GM23338 (cell line): ENCODE measurements around the gene MTA2. TPM values are rescaled to one million over a fixed set of nuclear protein-coding genes. Genes with fewer than 3 reads are reported as not detected.

Experiments
- ATAC-seq: fragments of 200-7000 bp; cut with Tn5 transposase; 3 replicates; pipeline ENCODE4 v1.9.1; 2020
- DNase-seq: peaks from one replicate; pipeline ENCODE4 v3.0.0-alpha.2; 2015; ENCODE audit warnings: low spot score
- H2AFZ ChIP-seq: fragments of 200-600 bp; sonication (generic); 2 replicates; pipeline ENCODE4 v1.8.0; 2016; ENCODE audit warnings: antibody characterized with exemption, mild to moderate bottlenecking, moderate library complexity
- H3F3A ChIP-seq: fragments of 200-600 bp; sonication (generic); replicated peaks from 2 replicates; pipeline ENCODE4 v1.8.0; 2017; ENCODE audit warnings: antibody characterized with exemption, mixed run types, low read depth
- H3K27ac ChIP-seq: fragments of 200-600 bp; sonication (generic); 2 replicates; pipeline ENCODE4 v1.6.1; 2016; ENCODE audit warnings: low read depth
- H3K27me3 ChIP-seq: fragments of 200-600 bp; sonication (generic); 2 replicates; pipeline ENCODE4 v1.8.0; 2016; ENCODE audit warnings: mild to moderate bottlenecking, mixed run types, moderate library complexity; ENCODE audit not compliant: insufficient read depth
- H3K36me3 ChIP-seq: fragments of 200-600 bp; sonication (generic); 2 replicates; pipeline ENCODE4 v1.8.0; 2016; ENCODE audit warnings: mild to moderate bottlenecking; ENCODE audit not compliant: insufficient read depth
- H3K4me1 ChIP-seq: fragments of 200-600 bp; sonication (generic); 2 replicates; pipeline ENCODE4 v1.8.0; 2016; ENCODE audit warnings: mild to moderate bottlenecking, moderate library complexity; ENCODE audit not compliant: insufficient read depth
- H3K4me2 ChIP-seq: fragments of 200-600 bp; sonication (generic); 2 replicates; pipeline ENCODE4 v1.7.1; 2017; ENCODE audit warnings: mixed run types
- H3K4me3 ChIP-seq: fragments of 200-600 bp; sonication (generic); 2 replicates; pipeline ENCODE4 v1.6.1; 2016; ENCODE audit warnings: mixed run types
- H3K79me2 ChIP-seq: fragments of 200-600 bp; sonication (generic); replicated peaks from 2 replicates; pipeline ENCODE4 v1.8.0; 2017; ENCODE audit warnings: mild to moderate bottlenecking; ENCODE audit not compliant: insufficient read depth
- H3K9me2 ChIP-seq: fragments of 200-600 bp; sonication (generic); 2 replicates; pipeline ENCODE4 v1.8.0; 2017; ENCODE audit not compliant: insufficient read depth
- H4K20me1 ChIP-seq: fragments of 200-600 bp; sonication (generic); replicated peaks from 2 replicates; pipeline ENCODE4 v1.8.0; 2017; ENCODE audit warnings: mild to moderate bottlenecking; ENCODE audit not compliant: insufficient read depth
- H3K27ac Mint-ChIP-seq: 2 replicates; pipeline ENCODE4 v1.8.0; 2020; ENCODE audit warnings: inconsistent platforms, mild to moderate bottlenecking, moderate library complexity, mixed read lengths
- H3K27me3 Mint-ChIP-seq: 3 replicates; pipeline ENCODE4 v1.8.0; 2022; ENCODE audit warnings: low read depth, mild to moderate bottlenecking, moderate library complexity, mixed read lengths, inconsistent platforms; ENCODE audit not compliant: insufficient read depth, poor library complexity
- H3K36me3 Mint-ChIP-seq: 3 replicates; pipeline ENCODE4 v1.8.0; 2021; ENCODE audit warnings: low read depth, mild to moderate bottlenecking, inconsistent platforms, moderate library complexity, mixed read lengths
- H3K4me1 Mint-ChIP-seq: 3 replicates; pipeline ENCODE4 v1.8.0; 2020; ENCODE audit warnings: mild to moderate bottlenecking, inconsistent platforms, mixed read lengths
- H3K4me3 Mint-ChIP-seq: 3 replicates; pipeline ENCODE4 v1.8.0; 2021; ENCODE audit warnings: moderate library complexity, mild to moderate bottlenecking, inconsistent platforms, mixed read lengths
- H3K9me3 Mint-ChIP-seq: 3 replicates; pipeline ENCODE4 v1.8.0; 2020; ENCODE audit warnings: moderate library complexity, mild to moderate bottlenecking, inconsistent platforms, mixed read lengths
- CREB1 ChIP-seq: fragments of 250-450 bp; sonication (Bioruptor Pico); IDR thresholded peaks from 2 replicates; pipeline ENCODE4 v1.5.0; 2020; ENCODE audit warnings: low read depth, mild to moderate bottlenecking, moderate library complexity
- JUNB ChIP-seq: IDR thresholded peaks from one replicate; pipeline ENCODE4 v1.6.1; 2016; ENCODE audit warnings: antibody characterized with exemption; ENCODE audit not compliant: unreplicated experiment
- NANOG ChIP-seq: IDR thresholded peaks from 2 replicates; pipeline ENCODE4 v1.6.1; 2016; ENCODE audit warnings: antibody characterized with exemption, borderline replicate concordance
- POLR2AphosphoS5 ChIP-seq: IDR thresholded peaks from 2 replicates; pipeline ENCODE4 v1.6.1; 2016; ENCODE audit warnings: antibody characterized with exemption, low read depth
- polyA plus RNA-seq: library from polyadenylated mRNA; unstranded; fragments of >200 nt; fragmentation: Nextera tagmentation; extraction: Ambion mirVana; gene quantifications from 2 replicates; pipeline ENCODE4 v1.2.1, GENCODE V29; 2016
- total RNA-seq: library from RNA; depleted of rRNA; stranded (reverse); fragments of >200 nt; shearing (Covaris generic); gene quantifications from 2 replicates; pipeline ENCODE4 v1.2.3, GENCODE V29; 2014
- TF ChIP-seq, protein P1 (sequence below): fragments of 250-450 bp; sonication (Bioruptor Pico); IDR thresholded peaks from 2 replicates; pipeline ENCODE4 v1.5.0; 2020; ENCODE audit warnings: mild to moderate bottlenecking, moderate library complexity
- TF ChIP-seq, protein P2 (sequence below): IDR thresholded peaks from 2 replicates; pipeline ENCODE4 v1.6.1; 2016; ENCODE audit warnings: antibody characterized with exemption
- TF ChIP-seq, protein P3 (sequence below), 2 experiments: fragments of 200-600 bp in 1 of 2; sonication (generic) in 1 of 2; conservative IDR thresholded peaks; 2 replicates each; pipeline versions ENCODE4 v1.5.1 to v1.6.1; 2016 to 2017; ENCODE audit warnings: antibody characterized with exemption in 2 of 2, low read depth in 2 of 2, mild to moderate bottlenecking in 2 of 2, moderate library complexity in 1 of 2
- TF ChIP-seq, protein P4 (sequence below): IDR thresholded peaks from one replicate; pipeline ENCODE4 v1.6.1; 2018; ENCODE audit warnings: antibody characterized with exemption; ENCODE audit not compliant: unreplicated experiment

The MTA2 gene
- total and polyA plus RNA-seq, 2 experiments from 2014 or later, result 22.9 to 102 TPM

DNA sequence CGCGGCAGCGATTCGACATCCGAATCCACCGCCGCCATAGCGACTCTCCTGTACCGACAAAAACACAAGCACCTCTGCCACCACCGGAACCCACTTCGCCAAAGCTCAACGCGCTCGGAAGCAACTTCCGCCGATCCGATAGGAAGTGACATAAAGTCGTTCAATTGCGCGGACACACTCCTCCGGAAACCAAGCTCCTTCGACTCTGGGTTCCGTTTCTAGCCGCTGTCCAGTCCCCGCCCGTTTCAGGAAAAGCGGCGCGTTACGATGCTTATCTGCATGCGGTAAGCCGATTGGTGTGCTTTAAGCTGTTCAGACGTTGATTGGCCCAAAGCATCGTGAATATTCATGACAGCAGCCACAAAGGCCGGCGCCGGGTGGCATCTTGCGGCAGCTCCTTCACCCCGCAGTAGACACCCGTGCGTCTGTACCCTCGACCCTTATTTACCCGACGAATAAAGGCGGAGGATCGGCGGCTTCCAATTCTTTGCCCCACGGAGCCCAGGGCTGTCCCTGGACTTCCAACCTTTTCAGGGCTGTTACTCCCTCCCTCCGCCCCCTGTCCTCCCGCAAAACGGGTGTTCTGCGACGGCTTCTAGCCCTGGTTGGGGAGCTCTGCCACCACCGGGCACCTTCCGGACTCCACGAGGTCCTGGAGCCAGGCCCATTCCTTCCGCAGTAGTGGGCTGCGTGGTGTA lies 10.1 kb downstream of the MTA2 start, which contains the start of gene TUT1:
TSS of gene TUT1 (minus strand) at position 76 of the 698 bp plus-strand sequence. CDS start at position 38, 38 bp downstream.
- Histone ChIP-seq H4K20me1 (peaks cover 12% of the 10 kb centered on the region; the same call in 1 of the 2 replicates), H3K9me2 (no peaks in the 10 kb centered on the region), H3K4me1 (peaks cover 12% of the 10 kb centered on the region; the same call in 1 of the 2 replicates), H3F3A (peaks cover 57% of the 10 kb centered on the region), H2AFZ (peak within 1 kb of the TSS; percentile 9; the same call in 1 of the 2 replicates), H3K36me3 (peaks cover 32% of the 10 kb centered on the region), H3K27me3 (no peaks in the 10 kb centered on the region), H3K4me3 (peak within 1 kb of the TSS; percentile 78), H3K27ac (peak within 1 kb of the TSS; percentile 81), H3K79me2 (peaks cover 19% of the 10 kb centered on the region), H3K4me2 (peak within 1 kb of the TSS; percentile 99)
- peak within 1 kb of the TSS; percentile 98 for H3K4me3 Mint-ChIP-seq
- ATAC-seq (peak; percentile 90), DNase-seq (peak; percentile 100)
- peaks cover 58% of the 10 kb centered on the region for H3K36me3 Mint-ChIP-seq
- peaks cover 18% of the 10 kb centered on the region for H3K4me1 Mint-ChIP-seq
- peaks cover 4% of the 10 kb centered on the region; the same call in 2 of the 3 replicates for H3K9me3 Mint-ChIP-seq
- peak within 1 kb of the TSS; percentile 95 for H3K27ac Mint-ChIP-seq
- peaks cover 23% of the 10 kb centered on the region for H3K27me3 Mint-ChIP-seq
- TF ChIP-seq, protein P1, sequence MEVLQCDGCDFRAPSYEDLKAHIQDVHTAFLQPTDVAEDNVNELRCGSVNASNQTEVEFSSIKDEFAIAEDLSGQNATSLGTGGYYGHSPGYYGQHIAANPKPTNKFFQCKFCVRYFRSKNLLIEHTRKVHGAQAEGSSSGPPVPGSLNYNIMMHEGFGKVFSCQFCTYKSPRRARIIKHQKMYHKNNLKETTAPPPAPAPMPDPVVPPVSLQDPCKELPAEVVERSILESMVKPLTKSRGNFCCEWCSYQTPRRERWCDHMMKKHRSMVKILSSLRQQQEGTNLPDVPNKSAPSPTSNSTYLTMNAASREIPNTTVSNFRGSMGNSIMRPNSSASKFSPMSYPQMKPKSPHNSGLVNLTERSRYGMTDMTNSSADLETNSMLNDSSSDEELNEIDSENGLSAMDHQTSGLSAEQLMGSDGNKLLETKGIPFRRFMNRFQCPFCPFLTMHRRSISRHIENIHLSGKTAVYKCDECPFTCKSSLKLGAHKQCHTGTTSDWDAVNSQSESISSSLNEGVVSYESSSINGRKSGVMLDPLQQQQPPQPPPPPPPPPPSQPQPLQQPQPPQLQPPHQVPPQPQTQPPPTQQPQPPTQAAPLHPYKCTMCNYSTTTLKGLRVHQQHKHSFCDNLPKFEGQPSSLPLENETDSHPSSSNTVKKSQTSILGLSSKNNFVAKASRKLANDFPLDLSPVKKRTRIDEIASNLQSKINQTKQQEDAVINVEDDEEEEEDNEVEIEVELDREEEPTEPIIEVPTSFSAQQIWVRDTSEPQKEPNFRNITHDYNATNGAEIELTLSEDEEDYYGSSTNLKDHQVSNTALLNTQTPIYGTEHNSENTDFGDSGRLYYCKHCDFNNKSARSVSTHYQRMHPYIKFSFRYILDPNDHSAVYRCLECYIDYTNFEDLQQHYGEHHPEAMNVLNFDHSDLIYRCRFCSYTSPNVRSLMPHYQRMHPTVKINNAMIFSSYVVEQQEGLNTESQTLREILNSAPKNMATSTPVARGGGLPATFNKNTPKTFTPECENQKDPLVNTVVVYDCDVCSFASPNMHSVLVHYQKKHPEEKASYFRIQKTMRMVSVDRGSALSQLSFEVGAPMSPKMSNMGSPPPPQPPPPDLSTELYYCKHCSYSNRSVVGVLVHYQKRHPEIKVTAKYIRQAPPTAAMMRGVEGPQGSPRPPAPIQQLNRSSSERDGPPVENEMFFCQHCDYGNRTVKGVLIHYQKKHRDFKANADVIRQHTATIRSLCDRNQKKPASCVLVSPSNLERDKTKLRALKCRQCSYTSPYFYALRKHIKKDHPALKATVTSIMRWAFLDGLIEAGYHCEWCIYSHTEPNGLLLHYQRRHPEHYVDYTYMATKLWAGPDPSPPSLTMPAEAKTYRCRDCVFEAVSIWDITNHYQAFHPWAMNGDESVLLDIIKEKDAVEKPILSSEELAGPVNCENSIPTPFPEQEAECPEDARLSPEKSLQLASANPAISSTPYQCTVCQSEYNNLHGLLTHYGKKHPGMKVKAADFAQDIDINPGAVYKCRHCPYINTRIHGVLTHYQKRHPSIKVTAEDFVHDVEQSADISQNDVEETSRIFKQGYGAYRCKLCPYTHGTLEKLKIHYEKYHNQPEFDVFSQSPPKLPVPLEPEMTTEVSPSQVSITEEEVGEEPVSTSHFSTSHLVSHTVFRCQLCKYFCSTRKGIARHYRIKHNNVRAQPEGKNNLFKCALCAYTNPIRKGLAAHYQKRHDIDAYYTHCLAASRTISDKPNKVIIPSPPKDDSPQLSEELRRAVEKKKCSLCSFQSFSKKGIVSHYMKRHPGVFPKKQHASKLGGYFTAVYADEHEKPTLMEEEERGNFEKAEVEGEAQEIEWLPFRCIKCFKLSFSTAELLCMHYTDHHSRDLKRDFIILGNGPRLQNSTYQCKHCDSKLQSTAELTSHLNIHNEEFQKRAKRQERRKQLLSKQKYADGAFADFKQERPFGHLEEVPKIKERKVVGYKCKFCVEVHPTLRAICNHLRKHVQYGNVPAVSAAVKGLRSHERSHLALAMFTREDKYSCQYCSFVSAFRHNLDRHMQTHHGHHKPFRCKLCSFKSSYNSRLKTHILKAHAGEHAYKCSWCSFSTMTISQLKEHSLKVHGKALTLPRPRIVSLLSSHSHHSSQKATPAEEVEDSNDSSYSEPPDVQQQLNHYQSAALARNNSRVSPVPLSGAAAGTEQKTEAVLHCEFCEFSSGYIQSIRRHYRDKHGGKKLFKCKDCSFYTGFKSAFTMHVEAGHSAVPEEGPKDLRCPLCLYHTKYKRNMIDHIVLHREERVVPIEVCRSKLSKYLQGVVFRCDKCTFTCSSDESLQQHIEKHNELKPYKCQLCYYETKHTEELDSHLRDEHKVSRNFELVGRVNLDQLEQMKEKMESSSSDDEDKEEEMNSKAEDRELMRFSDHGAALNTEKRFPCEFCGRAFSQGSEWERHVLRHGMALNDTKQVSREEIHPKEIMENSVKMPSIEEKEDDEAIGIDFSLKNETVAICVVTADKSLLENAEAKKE (CRISPR knock-in tag), result no peak
- TF ChIP-seq, protein P2, sequence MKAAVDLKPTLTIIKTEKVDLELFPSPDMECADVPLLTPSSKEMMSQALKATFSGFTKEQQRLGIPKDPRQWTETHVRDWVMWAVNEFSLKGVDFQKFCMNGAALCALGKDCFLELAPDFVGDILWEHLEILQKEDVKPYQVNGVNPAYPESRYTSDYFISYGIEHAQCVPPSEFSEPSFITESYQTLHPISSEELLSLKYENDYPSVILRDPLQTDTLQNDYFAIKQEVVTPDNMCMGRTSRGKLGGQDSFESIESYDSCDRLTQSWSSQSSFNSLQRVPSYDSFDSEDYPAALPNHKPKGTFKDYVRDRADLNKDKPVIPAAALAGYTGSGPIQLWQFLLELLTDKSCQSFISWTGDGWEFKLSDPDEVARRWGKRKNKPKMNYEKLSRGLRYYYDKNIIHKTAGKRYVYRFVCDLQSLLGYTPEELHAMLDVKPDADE, result peak; percentile 90
- TF ChIP-seq NANOG, result peak; percentile 49; the same call in 1 of the 2 replicates
- TF ChIP-seq JUNB, result no peak
- TF ChIP-seq CREB1 (CRISPR knock-in tag), result peak; percentile 98
- TF ChIP-seq, protein P3, sequence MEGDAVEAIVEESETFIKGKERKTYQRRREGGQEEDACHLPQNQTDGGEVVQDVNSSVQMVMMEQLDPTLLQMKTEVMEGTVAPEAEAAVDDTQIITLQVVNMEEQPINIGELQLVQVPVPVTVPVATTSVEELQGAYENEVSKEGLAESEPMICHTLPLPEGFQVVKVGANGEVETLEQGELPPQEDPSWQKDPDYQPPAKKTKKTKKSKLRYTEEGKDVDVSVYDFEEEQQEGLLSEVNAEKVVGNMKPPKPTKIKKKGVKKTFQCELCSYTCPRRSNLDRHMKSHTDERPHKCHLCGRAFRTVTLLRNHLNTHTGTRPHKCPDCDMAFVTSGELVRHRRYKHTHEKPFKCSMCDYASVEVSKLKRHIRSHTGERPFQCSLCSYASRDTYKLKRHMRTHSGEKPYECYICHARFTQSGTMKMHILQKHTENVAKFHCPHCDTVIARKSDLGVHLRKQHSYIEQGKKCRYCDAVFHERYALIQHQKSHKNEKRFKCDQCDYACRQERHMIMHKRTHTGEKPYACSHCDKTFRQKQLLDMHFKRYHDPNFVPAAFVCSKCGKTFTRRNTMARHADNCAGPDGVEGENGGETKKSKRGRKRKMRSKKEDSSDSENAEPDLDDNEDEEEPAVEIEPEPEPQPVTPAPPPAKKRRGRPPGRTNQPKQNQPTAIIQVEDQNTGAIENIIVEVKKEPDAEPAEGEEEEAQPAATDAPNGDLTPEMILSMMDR (conservative IDR thresholded peaks at IDR 0.05; ENCODE audit: low read depth in 2 of 2), result no peak
- TF ChIP-seq, protein P4, sequence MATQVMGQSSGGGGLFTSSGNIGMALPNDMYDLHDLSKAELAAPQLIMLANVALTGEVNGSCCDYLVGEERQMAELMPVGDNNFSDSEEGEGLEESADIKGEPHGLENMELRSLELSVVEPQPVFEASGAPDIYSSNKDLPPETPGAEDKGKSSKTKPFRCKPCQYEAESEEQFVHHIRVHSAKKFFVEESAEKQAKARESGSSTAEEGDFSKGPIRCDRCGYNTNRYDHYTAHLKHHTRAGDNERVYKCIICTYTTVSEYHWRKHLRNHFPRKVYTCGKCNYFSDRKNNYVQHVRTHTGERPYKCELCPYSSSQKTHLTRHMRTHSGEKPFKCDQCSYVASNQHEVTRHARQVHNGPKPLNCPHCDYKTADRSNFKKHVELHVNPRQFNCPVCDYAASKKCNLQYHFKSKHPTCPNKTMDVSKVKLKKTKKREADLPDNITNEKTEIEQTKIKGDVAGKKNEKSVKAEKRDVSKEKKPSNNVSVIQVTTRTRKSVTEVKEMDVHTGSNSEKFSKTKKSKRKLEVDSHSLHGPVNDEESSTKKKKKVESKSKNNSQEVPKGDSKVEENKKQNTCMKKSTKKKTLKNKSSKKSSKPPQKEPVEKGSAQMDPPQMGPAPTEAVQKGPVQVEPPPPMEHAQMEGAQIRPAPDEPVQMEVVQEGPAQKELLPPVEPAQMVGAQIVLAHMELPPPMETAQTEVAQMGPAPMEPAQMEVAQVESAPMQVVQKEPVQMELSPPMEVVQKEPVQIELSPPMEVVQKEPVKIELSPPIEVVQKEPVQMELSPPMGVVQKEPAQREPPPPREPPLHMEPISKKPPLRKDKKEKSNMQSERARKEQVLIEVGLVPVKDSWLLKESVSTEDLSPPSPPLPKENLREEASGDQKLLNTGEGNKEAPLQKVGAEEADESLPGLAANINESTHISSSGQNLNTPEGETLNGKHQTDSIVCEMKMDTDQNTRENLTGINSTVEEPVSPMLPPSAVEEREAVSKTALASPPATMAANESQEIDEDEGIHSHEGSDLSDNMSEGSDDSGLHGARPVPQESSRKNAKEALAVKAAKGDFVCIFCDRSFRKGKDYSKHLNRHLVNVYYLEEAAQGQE, result peak; percentile 58
- peak; percentile 90 for TF ChIP-seq POLR2AphosphoS5
